Erythroblast (primary cell): ENCODE data around the gene CXCL17.

Experiments used
- GATA1 ChIP-seq: IDR thresholded peaks from 2 replicates; pipeline ENCODE4 v1.6.1; 2011; ENCODE audit warnings: low read depth, mild to moderate bottlenecking, control low read depth, low read length, moderate library complexity
- POLR2A ChIP-seq: IDR thresholded peaks from 2 replicates; pipeline ENCODE4 v1.6.1; 2011; ENCODE audit warnings: mild to moderate bottlenecking, low read length

DNA sequence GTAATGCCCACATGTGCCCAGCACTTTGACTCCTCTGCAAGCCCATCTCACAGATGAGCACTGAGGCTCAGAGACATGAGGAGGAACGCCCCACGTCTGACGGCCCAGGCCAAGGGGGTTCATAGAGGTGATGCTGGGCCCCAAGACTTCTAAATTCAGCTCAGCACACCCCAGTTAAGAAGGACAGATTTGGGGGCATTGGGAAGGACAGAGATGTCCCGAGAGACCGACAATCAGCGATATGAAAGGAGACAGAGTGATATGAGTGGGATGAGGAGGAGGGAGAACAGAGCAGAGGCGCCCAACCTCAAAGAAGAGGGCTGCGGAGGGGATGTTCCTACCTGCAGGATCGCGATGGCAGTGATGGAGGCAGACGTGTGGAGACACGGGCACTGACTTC, 52.8 kb downstream of the CXCL17 start, which contains the start of gene CNFN:
- TF ChIP-seq POLR2A (no peak), GATA1 (no peak)
